ENCODE data around the gene ZCCHC24.

DNA sequence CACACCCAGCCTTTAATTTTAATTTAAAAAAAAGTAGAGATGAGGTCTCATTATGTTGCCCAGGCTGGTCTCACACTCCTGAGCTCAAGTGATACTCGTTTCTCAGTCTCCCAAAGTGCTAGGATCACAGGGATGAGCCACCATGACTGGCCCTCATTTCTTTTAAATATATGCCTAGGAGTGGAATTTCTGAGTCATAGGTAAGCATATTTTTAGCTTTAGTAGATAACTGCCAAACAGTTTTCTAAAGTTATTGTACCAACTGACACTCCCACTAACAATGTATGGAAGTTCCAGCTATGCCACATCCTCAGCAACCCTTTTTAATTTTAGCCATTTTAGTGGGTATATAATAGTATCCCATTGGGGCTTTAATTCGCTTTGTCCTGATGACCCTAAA lies 111.9 kb downstream of the ZCCHC24 start:
- TF ChIP-seq, protein P1, sequence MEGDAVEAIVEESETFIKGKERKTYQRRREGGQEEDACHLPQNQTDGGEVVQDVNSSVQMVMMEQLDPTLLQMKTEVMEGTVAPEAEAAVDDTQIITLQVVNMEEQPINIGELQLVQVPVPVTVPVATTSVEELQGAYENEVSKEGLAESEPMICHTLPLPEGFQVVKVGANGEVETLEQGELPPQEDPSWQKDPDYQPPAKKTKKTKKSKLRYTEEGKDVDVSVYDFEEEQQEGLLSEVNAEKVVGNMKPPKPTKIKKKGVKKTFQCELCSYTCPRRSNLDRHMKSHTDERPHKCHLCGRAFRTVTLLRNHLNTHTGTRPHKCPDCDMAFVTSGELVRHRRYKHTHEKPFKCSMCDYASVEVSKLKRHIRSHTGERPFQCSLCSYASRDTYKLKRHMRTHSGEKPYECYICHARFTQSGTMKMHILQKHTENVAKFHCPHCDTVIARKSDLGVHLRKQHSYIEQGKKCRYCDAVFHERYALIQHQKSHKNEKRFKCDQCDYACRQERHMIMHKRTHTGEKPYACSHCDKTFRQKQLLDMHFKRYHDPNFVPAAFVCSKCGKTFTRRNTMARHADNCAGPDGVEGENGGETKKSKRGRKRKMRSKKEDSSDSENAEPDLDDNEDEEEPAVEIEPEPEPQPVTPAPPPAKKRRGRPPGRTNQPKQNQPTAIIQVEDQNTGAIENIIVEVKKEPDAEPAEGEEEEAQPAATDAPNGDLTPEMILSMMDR (IDR thresholded peaks at IDR 0.05) = no peak
- no peak for TF ChIP-seq POLR2A (IDR thresholded peaks at IDR 0.05)
